ENCODE data around the gene MRPL55.
A peak's percentile ranks its signal among the peaks of the same experiment; 100 is the strongest.

MRPL55 gene

DNA sequence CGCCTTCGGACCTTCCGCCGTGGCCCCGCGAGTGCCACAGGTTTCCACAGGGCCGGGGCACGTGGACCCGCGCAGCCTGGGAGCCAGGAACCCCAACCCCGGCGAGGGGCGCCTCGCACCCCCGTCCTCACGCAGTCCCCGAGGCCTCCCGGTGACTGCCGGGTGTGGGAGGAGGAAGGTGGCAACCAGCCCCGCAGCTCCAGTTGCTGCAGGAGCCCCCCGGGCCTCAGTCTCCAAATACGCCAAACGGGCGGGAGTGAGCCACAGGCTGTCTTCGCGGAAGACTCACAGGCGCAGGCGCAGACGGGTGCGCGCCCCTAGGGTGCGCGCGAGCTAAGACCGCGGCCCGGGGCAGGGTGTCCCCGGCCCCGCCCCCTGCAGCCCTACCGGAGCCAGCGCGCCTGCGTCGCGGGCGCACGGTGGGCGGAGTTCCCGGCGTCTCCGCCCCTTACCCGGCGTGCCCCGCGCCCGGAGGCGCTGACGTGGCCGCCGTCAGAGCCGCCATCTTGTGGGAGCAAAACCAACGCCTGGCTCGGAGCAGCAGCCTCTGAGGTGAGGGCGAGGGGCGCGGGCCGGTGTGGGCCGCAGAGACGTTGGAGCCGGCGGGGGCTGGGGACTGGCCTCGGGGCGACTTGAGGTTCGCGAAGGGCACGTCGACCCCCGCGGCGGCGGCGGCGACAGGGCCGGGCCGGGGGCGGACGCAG lies 26.7 kb downstream of the MRPL55 start, which contains the start of gene ARF1:
TSS of gene ARF1 (plus strand) at position 495 of the 704 bp plus-strand sequence. CDS start 14,407 bp downstream, outside the sequence.
- peak within 1 kb of the TSS; percentile 98 to 99 for H3K4me3 ChIP-seq (ENCODE audit: low read length in 2 of 2)
- peak within 1 kb of the TSS; percentile 97 for H3K9ac ChIP-seq (ENCODE audit: low read depth, low read length, poor library complexity)
- no peaks in the 10 kb centered on the region for H3K27me3 ChIP-seq (ENCODE audit: control insufficient read depth in 3 of 3, insufficient read depth in 3 of 3, low read depth in 1 of 3, low read length in 3 of 3)
- peak within 1 kb of the TSS; percentile 32 for H4K8ac ChIP-seq (ENCODE audit: low read depth, low read length)
- peak within 1 kb of the TSS; percentile 71 for H3K4ac ChIP-seq (ENCODE audit: low read length)
- H3K14ac ChIP-seq (ENCODE audit: low read length) = peak within 1 kb of the TSS; percentile 86
- H3K9me3 ChIP-seq (replicated peaks in 1 of 2; ENCODE audit: control insufficient read depth in 2 of 2, insufficient read depth in 1 of 2, low read depth in 1 of 2, low read length in 2 of 2) = no peaks in the 10 kb centered on the region
- H3K18ac ChIP-seq (ENCODE audit: low read length) = peak within 1 kb of the TSS; percentile 97
- peak within 1 kb of the TSS; percentile 78 for H3K27ac ChIP-seq (replicated peaks; ENCODE audit: low read length)
- H2BK15ac ChIP-seq (ENCODE audit: low read length) = peak within 1 kb of the TSS; percentile 33
- H3K4me2 ChIP-seq (ENCODE audit: insufficient read depth, low read length, poor library complexity, severe bottlenecking) = peak within 1 kb of the TSS; percentile 99
- H2AFZ ChIP-seq (ENCODE audit: low read length) = peak within 1 kb of the TSS; percentile 91
- peak within 1 kb of the TSS; percentile 95 for H2AK5ac ChIP-seq (ENCODE audit: low read depth, low read length)
- peaks cover 4 to 28% of the 10 kb centered on the region in 2 donors for H3K36me3 ChIP-seq (replicated peaks in 1 of 2; ENCODE audit: control insufficient read depth in 2 of 2, insufficient read depth in 2 of 2, low read length in 2 of 2)
- peak within 1 kb of the TSS; percentile 52 for H2BK12ac ChIP-seq (ENCODE audit: low read length)
- peak within 1 kb of the TSS; percentile 44 for H2BK120ac ChIP-seq (ENCODE audit: low read depth, low read length)
- peak within 1 kb of the TSS; percentile 25 for H4K91ac ChIP-seq (ENCODE audit: low read depth, low read length, poor library complexity)
- DNase-seq (ENCODE audit: low spot score) = peak; percentile 92
- peaks cover 18 to 24% of the 10 kb centered on the region in 2 donors for H3K4me1 ChIP-seq (ENCODE audit: control insufficient read depth in 2 of 2, insufficient read depth in 1 of 2, low read depth in 1 of 2, low read length in 2 of 2)
- peak within 1 kb of the TSS; percentile 93 for H2BK5ac ChIP-seq (ENCODE audit: low read length)
- H3K23ac ChIP-seq (ENCODE audit: low read depth, low read length, poor library complexity) = peak within 1 kb of the TSS; percentile 99
- no CpG with 5 or more reads among the region's 87 CpGs for WGBS, 2 donors (ENCODE audit: extremely low coverage in 2 of 2, insufficient read length in 2 of 2, insufficient replicate concordance in 1 of 2)
- H3K79me1 ChIP-seq (ENCODE audit: low read depth, low read length) = peaks cover 21% of the 10 kb centered on the region

DNA sequence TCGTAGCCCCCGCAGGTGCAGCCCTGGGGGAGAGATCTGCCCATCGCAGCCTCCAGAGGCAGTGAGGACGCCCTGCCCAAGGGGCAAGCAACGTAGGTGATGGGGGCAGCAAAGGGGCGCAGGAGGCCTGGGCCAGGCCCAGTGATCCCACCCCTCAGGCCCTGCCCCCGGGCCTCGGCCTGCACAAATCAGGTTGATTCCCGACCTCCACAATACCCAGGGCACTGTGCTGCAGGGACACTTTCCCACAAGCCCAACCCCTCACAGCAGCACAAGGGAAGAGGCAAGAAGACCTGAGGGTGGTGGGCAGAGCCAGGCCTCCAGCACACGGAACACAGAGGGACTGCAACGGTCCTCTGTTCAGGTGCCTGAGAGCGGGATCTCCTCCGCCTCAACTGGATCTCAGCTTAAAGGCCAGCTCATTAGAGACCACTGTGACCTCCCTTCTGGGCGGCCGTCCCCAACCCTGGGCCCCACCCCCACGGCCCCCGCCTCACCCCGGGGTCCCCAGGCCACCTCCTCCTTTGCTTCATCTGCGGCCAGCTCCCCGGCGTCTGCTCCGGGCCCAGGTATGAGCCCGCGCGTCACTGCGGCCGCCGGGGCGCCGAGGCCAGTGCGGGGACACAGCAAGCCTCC lies 27.4 kb downstream of the MRPL55 start:
- H3K79me1 ChIP-seq (ENCODE audit: low read depth, low read length) = peaks cover 21% of the 10 kb centered on the region
- H3K14ac ChIP-seq (ENCODE audit: low read length) = peak overlapping the region; percentile 50
- peak overlapping the region; percentile 95 for H3K18ac ChIP-seq (ENCODE audit: low read length)
- DNase-seq (ENCODE audit: low spot score) = peak; percentile 40
- peaks cover 4 to 22% of the 10 kb centered on the region in 2 donors for H3K36me3 ChIP-seq (replicated peaks in 1 of 2; ENCODE audit: control insufficient read depth in 2 of 2, insufficient read depth in 2 of 2, low read length in 2 of 2)
- H3K4me2 ChIP-seq (ENCODE audit: insufficient read depth, low read length, poor library complexity, severe bottlenecking) = peak overlapping the region; percentile 99
- H3K27me3 ChIP-seq (ENCODE audit: control insufficient read depth in 3 of 3, insufficient read depth in 3 of 3, low read depth in 1 of 3, low read length in 3 of 3) = no peaks in the 10 kb centered on the region
- H2AFZ ChIP-seq (ENCODE audit: low read length) = peak overlapping the region; percentile 91
- no peak overlapping the region for H2BK120ac ChIP-seq (ENCODE audit: low read depth, low read length)
- peak overlapping the region; percentile 91 to 99 for H3K4me3 ChIP-seq (ENCODE audit: low read length in 2 of 2)
- peak overlapping the region; percentile 93 for H2BK5ac ChIP-seq (ENCODE audit: low read length)
- peak overlapping the region; percentile 89 for H3K9ac ChIP-seq (ENCODE audit: low read depth, low read length, poor library complexity)
- peak overlapping the region; percentile 90 for H3K23ac ChIP-seq (ENCODE audit: low read depth, low read length, poor library complexity)
- H4K91ac ChIP-seq (ENCODE audit: low read depth, low read length, poor library complexity) = peak overlapping the region; percentile 25
- no peaks in the 10 kb centered on the region for H3K9me3 ChIP-seq (replicated peaks in 1 of 2; ENCODE audit: control insufficient read depth in 2 of 2, insufficient read depth in 1 of 2, low read depth in 1 of 2, low read length in 2 of 2)
- no peak overlapping the region for H3K4ac ChIP-seq (ENCODE audit: low read length)
- H2BK12ac ChIP-seq (ENCODE audit: low read length) = peak overlapping the region; percentile 52
- H3K4me1 ChIP-seq (ENCODE audit: control insufficient read depth in 2 of 2, insufficient read depth in 1 of 2, low read depth in 1 of 2, low read length in 2 of 2) = peaks cover 17 to 24% of the 10 kb centered on the region in 2 donors
- no peak overlapping the region for H4K8ac ChIP-seq (ENCODE audit: low read depth, low read length)
- peak overlapping the region; percentile 78 for H3K27ac ChIP-seq (replicated peaks; ENCODE audit: low read length)
- H2AK5ac ChIP-seq (ENCODE audit: low read depth, low read length) = peak overlapping the region; percentile 95
- peak overlapping the region; percentile 33 for H2BK15ac ChIP-seq (ENCODE audit: low read length)
- no CpG with 5 or more reads among the region's 31 CpGs for WGBS, 2 donors (ENCODE audit: extremely low coverage in 2 of 2, insufficient read length in 2 of 2, insufficient replicate concordance in 1 of 2)

DNA sequence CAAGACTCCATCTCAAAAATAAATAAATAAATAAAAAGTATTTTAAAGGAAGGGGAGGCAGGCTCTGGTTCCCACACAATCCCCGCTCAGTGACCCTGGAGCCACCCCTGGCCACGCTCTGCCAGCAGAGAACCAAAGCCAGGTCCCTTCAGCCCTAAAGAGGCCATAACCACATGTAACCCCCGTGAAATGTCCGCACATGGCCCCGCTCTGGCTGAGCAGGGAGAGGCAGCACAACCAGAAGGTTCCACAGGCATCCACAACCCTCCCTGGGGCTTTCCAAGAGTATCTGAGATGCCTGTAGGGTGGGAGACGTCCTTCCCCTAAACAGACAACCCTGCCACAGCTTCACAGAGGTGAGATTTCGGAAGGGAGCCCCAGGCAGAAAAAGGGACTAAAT lies 28.0 kb downstream of the MRPL55 start:
- no CpG with 5 or more reads among the region's 7 CpGs for WGBS, 2 donors (ENCODE audit: extremely low coverage in 2 of 2, insufficient read length in 2 of 2, insufficient replicate concordance in 1 of 2)
- DNase-seq (ENCODE audit: low spot score) = no peak

More for the DNA sequence above, 28.0 kb downstream of the MRPL55 start:
- Histone ChIP-seq H3K23ac (ENCODE audit: low read depth, low read length, poor library complexity) (peak overlapping the region; percentile 11), H3K27me3 (ENCODE audit: control insufficient read depth in 3 of 3, insufficient read depth in 3 of 3, low read depth in 1 of 3, low read length in 3 of 3) (no peaks in the 10 kb centered on the region), H2BK12ac (ENCODE audit: low read length) (no peak overlapping the region), H3K9me3 (replicated peaks in 1 of 2; ENCODE audit: control insufficient read depth in 2 of 2, insufficient read depth in 1 of 2, low read depth in 1 of 2, low read length in 2 of 2) (no peaks in the 10 kb centered on the region), H3K79me1 (ENCODE audit: low read depth, low read length) (peaks cover 21% of the 10 kb centered on the region), H3K36me3 (replicated peaks in 1 of 2; ENCODE audit: control insufficient read depth in 2 of 2, insufficient read depth in 2 of 2, low read length in 2 of 2) (peaks cover 4 to 19% of the 10 kb centered on the region in 2 donors), H3K14ac (ENCODE audit: low read length) (no peak overlapping the region), H3K4me2 (ENCODE audit: insufficient read depth, low read length, poor library complexity, severe bottlenecking) (peak overlapping the region; percentile 99), H3K4me1 (ENCODE audit: control insufficient read depth in 2 of 2, insufficient read depth in 1 of 2, low read depth in 1 of 2, low read length in 2 of 2) (peaks cover 17 to 24% of the 10 kb centered on the region in 2 donors), H2AFZ (ENCODE audit: low read length) (peak overlapping the region; percentile 91), H3K4ac (ENCODE audit: low read length) (no peak overlapping the region), H3K9ac (ENCODE audit: low read depth, low read length, poor library complexity) (peak overlapping the region; percentile 26), H4K91ac (ENCODE audit: low read depth, low read length, poor library complexity) (no peak overlapping the region), H3K4me3 (ENCODE audit: low read length in 2 of 2) (peak overlapping the region in 1 of 2 donors; percentile 99), H3K27ac (replicated peaks; ENCODE audit: low read length) (peak overlapping the region; percentile 5), H2BK120ac (ENCODE audit: low read depth, low read length) (no peak overlapping the region), H2BK15ac (ENCODE audit: low read length) (no peak overlapping the region), H4K8ac (ENCODE audit: low read depth, low read length) (no peak overlapping the region), H3K18ac (ENCODE audit: low read length) (no peak overlapping the region), H2BK5ac (ENCODE audit: low read length) (peak overlapping the region; percentile 93), H2AK5ac (ENCODE audit: low read depth, low read length) (peak overlapping the region; percentile 95)
